GM20000 (cell line): ENCODE data around the gene USP31.
"Not testable (repeated sequence)": the region's sequence is repeated elsewhere in the genome, so short reads cannot be mapped to it uniquely, and the experiment has no call there.

Experiments
- DNase-seq: peaks from one replicate; pipeline ENCODE4 v3.0.0; 2012; ENCODE audit warnings: low spot score
- CTCF ChIP-seq: IDR thresholded peaks from 2 replicates; pipeline ENCODE4 v1.5.1; 2012; ENCODE audit warnings: mild to moderate bottlenecking, control low read depth; ENCODE audit errors: extremely low read depth, missing control alignments

USP31 gene

GRCh38 chr16:23107936-23108335 is 41.3 kb downstream of the USP31 start:
- no peak for DNase-seq
- no peak for TF ChIP-seq CTCF

- no peak for TF ChIP-seq CTCF
- DNase-seq, result no peak
Observed at GRCh38 chr16:23107117-23107516, 42.1 kb downstream of the USP31 start.

GRCh38 chr16:23105309-23105708 is 43.9 kb downstream of the USP31 start:
- no peak for DNase-seq
- no peak for TF ChIP-seq CTCF

DNA sequence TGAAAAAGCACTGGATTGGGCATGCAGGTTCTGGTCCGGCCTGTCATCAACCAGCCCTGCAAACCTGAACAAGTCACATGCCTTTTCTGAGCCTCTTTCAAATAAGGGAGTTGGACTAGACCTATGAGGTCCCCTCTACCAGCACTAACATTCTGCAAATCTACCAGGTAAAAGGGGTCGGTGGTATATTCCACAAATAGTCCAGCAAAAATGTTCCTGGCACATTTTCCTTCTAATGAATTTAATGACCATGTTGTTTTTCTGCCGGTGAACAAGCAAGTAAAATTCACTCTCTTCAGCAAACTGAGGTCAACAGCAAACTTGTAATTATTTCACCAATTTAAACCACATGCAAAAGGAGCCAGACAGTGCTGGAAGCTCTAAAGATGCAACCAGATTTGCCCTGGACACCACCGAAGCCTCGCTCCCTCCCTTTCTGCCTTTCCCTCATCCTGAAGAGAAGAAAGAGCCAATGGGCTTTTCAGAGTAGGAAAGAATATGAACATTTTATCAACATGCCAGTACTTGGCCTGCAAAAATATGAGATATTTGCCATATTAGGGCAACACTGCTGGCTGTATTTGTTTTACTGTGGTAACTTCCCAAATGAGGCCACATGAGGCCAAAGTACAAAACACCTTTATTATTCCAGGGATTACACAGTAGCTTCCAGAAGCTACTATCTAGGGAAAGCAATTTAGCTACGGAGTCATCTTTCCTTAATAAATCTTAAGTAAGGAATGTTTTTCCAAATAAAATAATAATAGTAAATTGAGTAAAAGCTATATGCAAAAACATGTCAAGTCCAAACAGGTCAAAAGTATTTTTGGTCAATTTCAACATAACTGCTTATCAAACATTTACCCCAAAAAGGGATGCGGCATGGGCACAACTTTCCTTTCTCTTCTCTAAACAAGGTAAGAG is 45.0 kb downstream of the USP31 start:
- no peak for DNase-seq
- TF ChIP-seq CTCF, result no peak

DNA sequence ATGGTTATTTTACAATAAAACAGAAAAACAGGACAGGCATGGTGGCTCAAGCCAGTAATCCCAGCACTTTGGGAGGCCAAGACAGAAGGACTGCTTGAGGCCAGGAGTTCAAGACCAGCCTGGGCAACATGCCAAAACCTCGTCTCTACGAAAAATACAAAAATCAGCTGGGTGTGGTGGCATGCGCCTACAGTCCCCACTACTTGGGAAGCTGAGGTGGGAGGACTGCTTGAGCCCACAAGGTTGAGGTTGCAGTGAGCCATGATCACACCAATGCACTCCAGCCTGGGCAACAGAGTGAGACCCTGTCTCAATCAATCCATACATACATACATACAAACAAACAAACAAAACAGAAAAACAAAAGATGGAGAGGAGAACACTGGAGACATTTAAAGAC is 45.6 kb downstream of the USP31 start:
- no peak for TF ChIP-seq CTCF
- DNase-seq, result no peak

GRCh38 chr16:23101012-23101550 is 48.2 kb downstream of the USP31 start:
- no peak for TF ChIP-seq CTCF

DNA sequence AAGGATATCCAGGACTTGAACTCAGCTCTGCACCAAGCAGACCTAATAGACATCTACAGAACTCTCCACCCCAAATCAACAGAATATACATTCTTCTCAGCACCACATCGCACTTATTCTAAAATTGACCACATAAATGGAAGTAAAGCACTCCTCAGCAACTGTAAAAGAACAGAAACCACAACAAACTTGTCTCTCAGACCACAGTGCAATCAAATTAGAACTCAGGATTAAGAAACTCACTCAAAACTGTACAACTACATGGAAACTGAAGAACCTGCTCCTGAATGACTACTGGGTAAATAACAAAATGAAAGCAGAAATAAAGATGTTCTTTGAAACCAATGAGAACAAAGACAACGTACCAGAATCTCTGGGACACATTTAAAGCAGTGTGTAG is 52.8 kb downstream of the USP31 start:
- not testable (repeated sequence) for DNase-seq

More at GRCh38 chr16:23101012-23101550, 48.2 kb downstream of the USP31 start:
- no peak for DNase-seq

GRCh38 chr16:23094136-23094535 is 55.1 kb downstream of the USP31 start:
- DNase-seq, result not testable (repeated sequence)
